NCI-H1092 treated with DMSO at 0.1 percent for 48 hours (cell line): ENCODE data around the gene TEX19.
"Not testable (repeated sequence)": the region's sequence is repeated elsewhere in the genome, so short reads cannot be mapped to it uniquely, and the experiment has no call there.

ENCODE experiments used
- DNase-seq: peaks from one replicate; lab custom pipeline; 2025; lab: John Stamatoyannopoulos, UW

The TEX19 gene

GRCh38 chr17:82377294-82377693 is 18.2 kb downstream of the TEX19 start:
- not testable (repeated sequence) for DNase-seq

GRCh38 chr17:82377924-82378740 is 19.1 kb downstream of the TEX19 start:
- no peak for DNase-seq

- DNase-seq: no peak
These were observed 19.6 kb downstream of the TEX19 start for GRCh38 chr17:82378741-82379021.

GRCh38 chr17:82380860-82381702 is 22.0 kb downstream of the TEX19 start:
- no peak for DNase-seq

- DNase-seq: not testable (repeated sequence)
These were observed 22.6 kb downstream of the TEX19 start for GRCh38 chr17:82381703-82382009.

- not testable (repeated sequence) for DNase-seq
These were observed 23.3 kb downstream of the TEX19 start for GRCh38 chr17:82382220-82382932.

GRCh38 chr17:82382933-82383255 is 23.8 kb downstream of the TEX19 start:
- no peak for DNase-seq

- DNase-seq: peak; percentile 39
These were observed 24.4 kb downstream of the TEX19 start for GRCh38 chr17:82383411-82383810.

GRCh38 chr17:82384051-82384729 is 25.1 kb downstream of the TEX19 start:
- peak; percentile 22 for DNase-seq

- DNase-seq: peak; percentile 41
These were observed 25.9 kb downstream of the TEX19 start for GRCh38 chr17:82384730-82385481.

- no peak for DNase-seq
These were observed 26.7 kb downstream of the TEX19 start for GRCh38 chr17:82385559-82386254.

GRCh38 chr17:82386255-82386831 is 27.3 kb downstream of the TEX19 start:
- no peak for DNase-seq

- no peak for DNase-seq
These were observed 28.0 kb downstream of the TEX19 start for GRCh38 chr17:82386881-82387704.

- no peak for DNase-seq
These were observed 28.7 kb downstream of the TEX19 start for GRCh38 chr17:82387705-82388106.

GRCh38 chr17:82388223-82388921 is 29.3 kb downstream of the TEX19 start:
- DNase-seq: no peak

- DNase-seq: no peak
These were observed 29.9 kb downstream of the TEX19 start for GRCh38 chr17:82388922-82389283.

GRCh38 chr17:82389379-82389778 is 30.3 kb downstream of the TEX19 start:
- DNase-seq: no peak

GRCh38 chr17:82390015-82390859 is 31.2 kb downstream of the TEX19 start:
- DNase-seq: no peak
